Activated CD8-positive, alpha-beta memory T cell treated with anti-CD3 and anti-CD28 coated beads, Interleukin-2, amount 50 U/mL, for 1 hour (primary cell): Measurements from ENCODE around the gene SCARF1.

Experiments used
- DNase-seq: peaks from one replicate; pipeline ENCODE4 v3.0.0-alpha.2; 2020; ENCODE audit errors: extremely low read depth

The SCARF1 gene

DNA sequence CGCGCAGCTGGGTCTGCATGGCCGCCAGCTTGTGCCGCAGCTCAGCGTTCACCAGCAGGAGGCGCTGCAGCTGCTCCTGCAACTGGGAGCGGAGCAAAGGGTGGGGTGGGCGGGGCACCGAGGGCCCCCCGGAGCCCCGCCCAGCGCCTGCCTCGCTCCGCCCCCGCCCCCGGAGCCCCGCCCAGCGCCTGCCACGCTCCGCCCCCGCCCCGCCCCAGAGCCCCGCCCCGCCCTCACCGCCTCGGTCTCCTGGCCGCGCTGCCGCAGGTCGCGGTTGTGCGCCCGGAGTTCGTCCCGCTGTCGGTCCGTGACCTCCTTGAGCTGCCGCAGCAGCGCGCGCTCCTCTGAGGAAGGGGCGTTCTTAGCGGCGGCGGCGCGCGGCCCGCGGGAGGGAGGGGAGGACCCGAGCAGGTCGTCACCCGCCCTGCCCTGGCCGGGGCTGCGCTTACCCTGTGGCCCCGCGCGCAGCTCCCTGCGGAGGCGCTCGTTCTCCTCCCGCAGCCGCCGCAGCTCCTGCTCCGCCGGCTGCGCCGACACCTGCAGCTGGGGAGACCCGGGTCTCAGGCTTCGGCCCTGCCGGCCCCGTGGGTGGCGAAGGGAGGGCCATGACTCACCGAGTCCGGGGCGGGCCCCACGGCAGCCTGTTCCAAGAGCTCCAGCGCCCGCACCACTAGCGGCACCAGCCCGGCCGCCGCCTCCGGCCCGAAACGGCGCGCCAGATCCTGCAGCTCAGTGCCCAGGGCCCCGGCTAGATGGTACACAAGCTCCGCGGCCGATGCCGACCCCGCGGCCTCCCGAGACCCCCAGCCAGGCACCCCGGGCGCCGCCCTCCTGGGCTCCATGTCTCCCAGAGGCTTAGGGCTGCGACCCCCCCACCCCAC lies 3.7 kb upstream of the SCARF1 start:
- DNase-seq = peak; percentile 67

DNA sequence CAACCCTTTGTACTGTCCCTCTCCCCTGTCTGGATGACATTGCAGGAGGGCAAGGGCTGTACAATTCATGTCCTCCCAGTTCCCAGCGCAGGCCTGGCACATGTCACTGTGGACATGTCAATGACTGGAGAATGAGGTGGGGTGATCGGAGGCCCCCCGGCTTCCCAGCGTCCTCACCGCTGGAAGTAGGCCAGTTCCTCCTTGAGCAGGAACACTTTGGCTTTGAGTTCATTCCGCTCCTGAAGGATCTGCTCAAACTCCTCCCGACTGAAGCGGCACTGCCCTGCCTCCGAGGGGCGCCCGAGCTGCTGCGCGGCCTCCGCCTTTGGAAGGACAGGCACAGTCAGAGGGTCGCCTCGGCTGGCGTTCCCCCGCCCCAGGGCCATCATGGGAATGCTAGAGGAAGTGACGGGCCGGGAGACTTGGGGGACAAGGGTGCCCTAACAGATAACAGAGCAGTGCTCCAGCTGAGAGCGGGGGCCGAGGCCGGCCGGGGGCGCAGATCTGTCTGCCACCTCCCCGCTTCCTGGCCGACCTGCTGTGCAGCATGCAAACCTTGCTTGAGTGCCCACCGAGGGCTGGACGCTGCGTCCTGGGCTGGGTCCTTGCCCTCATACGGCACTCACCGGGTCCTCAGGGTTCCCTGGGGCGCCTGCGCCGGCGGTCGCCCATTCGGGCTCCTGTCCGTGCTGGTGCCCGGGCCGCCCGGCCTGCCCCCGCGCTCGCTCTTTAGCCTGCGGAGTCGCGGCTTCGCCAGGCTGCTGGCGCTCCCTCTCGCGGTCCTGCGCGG lies 2.8 kb upstream of the SCARF1 start:
- no peak for DNase-seq

GRCh38 chr17:1647802-1648171 lies 2.3 kb upstream of the SCARF1 start:
- no peak for DNase-seq

GRCh38 chr17:1646199-1646875 lies 805 bp upstream of the SCARF1 start:
- no peak for DNase-seq

DNA sequence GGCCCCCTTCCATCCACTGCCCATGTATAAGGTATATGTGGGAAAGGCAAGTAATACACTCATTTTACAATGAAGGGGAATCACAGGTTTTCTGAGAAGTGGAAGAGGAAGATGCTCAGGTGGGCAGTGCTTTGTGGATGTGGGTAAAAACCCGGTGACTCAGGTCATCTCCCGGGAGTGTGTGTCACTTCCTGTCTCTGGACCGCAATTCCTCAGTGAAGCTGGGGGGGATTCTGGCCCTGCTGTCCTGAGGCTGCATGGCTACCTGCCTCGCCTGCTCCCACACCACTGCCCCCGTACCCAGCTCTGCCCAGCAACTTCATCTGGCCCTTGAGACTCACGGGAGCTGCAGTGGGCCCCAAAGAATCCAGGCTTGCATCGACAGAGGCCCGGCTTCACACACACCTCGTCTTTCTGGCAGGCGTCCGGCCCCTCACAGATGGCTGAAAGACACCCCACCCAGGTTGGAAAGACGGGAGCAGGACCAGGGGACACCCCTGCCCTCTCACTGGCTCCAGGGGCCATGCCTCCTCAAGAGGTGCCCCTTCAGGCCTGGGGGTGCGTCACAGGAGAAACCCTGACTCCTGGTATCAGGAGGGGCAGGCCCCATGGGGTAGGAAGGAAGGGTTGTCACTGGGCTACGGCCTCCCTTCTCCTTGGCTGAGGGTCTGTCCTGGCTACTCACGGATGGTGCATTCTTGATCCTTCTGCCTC lies 882 bp downstream of the SCARF1 start:
- no peak for DNase-seq

DNA sequence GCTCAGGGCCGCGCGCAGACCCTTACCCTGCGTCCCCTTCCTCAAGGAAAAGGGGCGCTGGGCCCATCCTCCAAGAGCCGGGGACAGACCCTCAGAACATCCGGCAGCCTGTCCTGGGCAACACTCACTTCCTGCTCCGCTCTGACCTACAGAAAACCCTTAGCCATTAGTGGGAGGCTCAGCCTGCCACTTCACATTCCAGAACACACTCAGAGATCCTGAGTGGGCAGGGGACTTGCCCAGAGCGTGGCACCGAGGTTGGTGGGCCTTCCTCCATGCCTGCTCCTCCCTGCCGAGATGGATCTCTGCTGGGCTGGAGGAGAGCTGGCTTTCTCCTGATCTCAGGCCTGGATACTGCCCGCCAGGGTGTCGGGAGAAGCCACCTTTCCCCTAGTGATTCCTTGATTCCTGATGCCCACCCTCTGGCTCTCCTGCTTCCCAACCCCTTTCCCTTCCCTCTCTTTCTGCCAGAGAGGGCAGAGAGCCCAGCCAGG lies 1.5 kb downstream of the SCARF1 start:
- DNase-seq = no peak

- DNase-seq = peak; percentile 47
Measured at GRCh38 chr17:1643293-1643998, 2.1 kb downstream of the SCARF1 start.

GRCh38 chr17:1641065-1641403 lies 4.5 kb downstream of the SCARF1 start:
- no peak for DNase-seq

DNA sequence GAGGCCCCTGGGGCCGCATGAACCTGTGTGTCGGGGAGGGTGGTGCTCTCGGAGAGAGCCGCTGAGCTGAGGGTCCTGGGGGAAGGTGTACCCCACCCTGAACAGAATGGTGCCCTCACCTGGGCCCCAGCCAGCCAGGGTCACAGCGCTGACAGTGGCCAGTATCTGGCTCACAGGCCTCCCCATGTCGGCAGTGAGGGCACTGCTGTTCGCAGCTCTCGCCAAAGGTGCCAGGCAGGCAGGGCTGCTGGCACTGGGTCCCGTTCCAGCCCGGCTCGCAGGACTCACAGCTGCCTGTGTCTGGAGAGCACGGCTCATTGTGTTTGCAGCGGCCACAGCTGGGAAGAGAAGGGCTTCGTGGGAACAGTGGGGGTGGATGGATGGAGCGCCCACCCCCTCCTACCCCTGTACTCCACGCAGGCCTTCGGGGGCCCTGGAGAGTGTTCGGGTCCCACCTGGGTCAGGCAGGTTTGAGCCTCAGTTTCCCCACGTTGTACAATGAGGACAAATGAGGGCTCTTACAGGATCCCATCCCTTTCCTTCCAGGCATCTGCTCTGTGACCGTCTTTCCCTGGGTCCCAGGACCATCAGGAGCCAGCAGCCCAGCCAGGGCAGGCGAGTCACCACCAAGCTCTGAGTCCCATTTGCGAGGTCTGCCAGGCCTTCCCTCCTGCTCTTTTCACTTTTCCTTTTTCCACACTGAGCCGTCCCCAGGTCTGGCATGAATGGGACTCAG lies 5.0 kb downstream of the SCARF1 start:
- no peak for DNase-seq

GRCh38 chr17:1639549-1640180 lies 5.9 kb downstream of the SCARF1 start:
- no peak for DNase-seq

- DNase-seq = no peak
Measured at GRCh38 chr17:1638624-1639300, 6.8 kb downstream of the SCARF1 start.

DNA sequence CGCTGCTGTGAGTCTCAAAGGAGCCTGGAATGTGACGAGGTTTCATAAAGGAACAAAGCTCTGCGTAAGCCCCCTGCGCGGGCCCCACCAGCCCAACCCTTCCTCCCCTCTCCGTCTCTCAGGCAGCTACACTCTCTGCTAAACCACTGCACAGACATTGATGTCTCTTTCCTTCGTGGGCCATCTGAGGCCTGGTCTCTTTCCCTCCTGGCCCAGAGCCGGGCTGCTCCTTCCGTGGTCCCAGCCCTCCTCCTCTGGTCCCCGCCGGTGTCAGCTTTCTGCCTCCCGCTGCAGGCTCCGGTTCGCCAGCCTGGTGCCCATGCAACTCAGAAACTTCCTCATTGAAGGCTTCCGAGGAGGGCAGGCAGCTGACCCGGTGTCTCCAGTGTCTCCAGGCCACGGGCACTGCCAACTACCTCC lies 7.4 kb downstream of the SCARF1 start:
- DNase-seq = no peak

DNA sequence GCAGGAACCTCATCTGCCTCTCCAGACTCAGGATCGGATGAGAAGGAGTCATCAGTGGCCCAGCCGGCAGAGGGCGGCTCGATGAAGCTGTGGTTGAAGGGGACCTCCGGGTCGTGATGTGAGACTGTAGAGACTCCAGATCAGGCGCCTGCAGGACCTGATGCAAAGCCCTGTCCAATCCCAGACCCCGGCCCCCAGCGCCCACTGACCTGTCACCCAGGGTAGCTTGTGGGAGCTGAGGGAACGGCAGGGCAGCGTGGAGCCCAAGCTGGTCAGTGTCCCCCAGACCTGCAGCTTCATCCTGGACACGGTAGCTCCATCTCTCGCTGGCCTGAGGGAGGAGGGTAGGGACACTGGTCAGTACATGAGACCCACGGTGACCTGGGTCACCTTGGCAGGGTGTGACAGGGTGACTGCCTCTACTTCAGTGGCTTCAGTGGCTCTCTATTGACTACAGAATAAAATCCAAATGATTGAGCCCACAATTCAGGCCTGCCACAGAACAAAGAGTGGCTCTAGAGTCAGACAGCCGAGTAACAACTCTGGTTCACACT lies 8.7 kb downstream of the SCARF1 start:
- no peak for DNase-seq

DNA sequence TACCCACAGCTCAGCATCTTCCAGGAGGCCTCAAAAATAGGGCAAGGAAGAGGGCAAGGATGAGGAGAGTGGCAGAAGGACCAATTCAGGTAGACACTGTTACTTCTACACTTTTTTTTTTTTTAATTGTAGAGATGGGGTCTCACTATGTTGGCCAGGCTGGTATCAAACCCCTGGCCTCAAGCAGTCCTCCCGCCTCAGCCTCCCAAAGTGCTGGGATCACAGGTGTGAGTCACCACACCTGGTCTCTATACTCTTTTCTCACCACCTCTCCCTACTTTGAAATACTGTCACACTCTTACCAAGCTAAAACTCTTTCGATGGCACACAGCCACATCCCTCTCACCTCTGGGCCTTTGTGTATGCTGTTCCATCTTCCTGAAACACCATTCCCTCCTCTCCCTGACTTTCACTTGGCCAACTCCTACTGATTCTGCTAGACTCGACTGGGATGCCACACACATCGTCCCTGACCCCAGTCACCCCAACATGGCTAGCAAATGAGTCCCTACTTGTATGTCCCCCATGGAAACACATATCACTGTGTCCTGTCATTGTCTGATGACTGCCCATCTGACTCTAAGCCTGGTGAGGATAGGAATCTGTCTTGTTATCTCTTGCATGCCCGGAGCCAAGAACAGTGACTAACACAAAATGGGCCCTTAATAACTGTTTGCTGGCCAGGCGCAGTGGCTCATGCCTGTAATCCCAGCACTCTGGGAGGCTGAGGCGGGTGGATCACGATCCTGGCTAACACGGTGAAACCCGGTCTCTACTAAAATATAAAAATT lies 9.7 kb downstream of the SCARF1 start:
- no peak for DNase-seq

GRCh38 chr17:1634841-1635650 lies 10.5 kb downstream of the SCARF1 start:
- no peak for DNase-seq

- DNase-seq = no peak
Measured at GRCh38 chr17:1630662-1631061, 14.9 kb downstream of the SCARF1 start.
